B cell (primary cell): ENCODE measurements around the gene P4HA3. TPM values are rescaled to one million over a fixed set of nuclear protein-coding genes. Genes with fewer than 3 reads are reported as not detected.

Experiments used
- ATAC-seq: fragments of 200-7000 bp; cut with Tn5 transposase; one replicate; pipeline ENCODE4 v1.10.0; 2021; ENCODE audit warnings: low read depth, mild to moderate bottlenecking, moderate number of reproducible peaks, moderate library complexity
- CTCF ChIA-PET: fragments of 350-600 bp; sonication (Branson Sonifier 250); formaldehyde crosslinking; loops from one replicate; lab custom pipeline; 2021; ENCODE audit warnings: antibody characterized with exemption, inconsistent platforms; lab: Charles Lee
- POLR2A ChIA-PET: fragments of 350-600 bp; sonication (Branson Sonifier 250); formaldehyde crosslinking; loops from one replicate; lab custom pipeline; 2021; ENCODE audit warnings: antibody characterized with exemption; lab: Charles Lee
- DNase-seq: peaks from one replicate; pipeline ENCODE4 v3.0.0; 2013
- H2AFZ ChIP-seq: 2 replicates; pipeline ENCODE4 v1.6.1; 2012; ENCODE audit warnings: mild to moderate bottlenecking, low read depth, low read length; ENCODE audit not compliant: insufficient read depth, poor library complexity, severe bottlenecking
- H3K27ac ChIP-seq, 2 donors: 1 replicate in 1 of 2; 2 replicates in 1 of 2; pipeline ENCODE4 v1.5.1; 2012 to 2013; ENCODE audit warnings: low read length in 2 of 2, mild to moderate bottlenecking in 2 of 2, moderate library complexity in 1 of 2
- H3K27me3 ChIP-seq, 4 experiments: fragments of 200-600 bp in 1 of 4; sonication (generic) in 1 of 4; replicated peaks in 1 of 4; 1 replicate in 2 of 4; 2 replicates in 2 of 4; pipeline versions ENCODE4 v1.6.1 to v1.7.0; 2013 to 2016; ENCODE audit warnings: low read length in 3 of 4, mild to moderate bottlenecking in 2 of 4, mixed read lengths in 1 of 4, moderate library complexity in 1 of 4; ENCODE audit not compliant: insufficient read depth in 4 of 4, control insufficient read depth in 3 of 4; ENCODE audit errors: control extremely low read depth in 1 of 4
- H3K36me3 ChIP-seq, 2 experiments: replicated peaks in 1 of 2; 1 replicate in 1 of 2; 2 replicates in 1 of 2; pipeline versions ENCODE4 v1.6.1 to v1.7.1; 2013; ENCODE audit warnings: low read length in 1 of 2; ENCODE audit not compliant: insufficient read depth in 2 of 2, control insufficient read depth in 1 of 2; ENCODE audit errors: control extremely low read depth in 1 of 2, extremely low read depth in 1 of 2
- H3K4me1 ChIP-seq, 2 donors: fragments of 200-600 bp in 1 of 2; sonication (generic) in 1 of 2; 1 replicate in 1 of 2; 2 replicates in 1 of 2; pipeline versions ENCODE4 v1.5.1 to v1.6.1; 2013 to 2017; ENCODE audit warnings: low read length in 2 of 2; ENCODE audit not compliant: control insufficient read depth in 2 of 2, insufficient read depth in 2 of 2
- H3K4me2 ChIP-seq: replicated peaks from 2 replicates; pipeline ENCODE3; 2012; ENCODE audit warnings: mild to moderate bottlenecking, low read depth, low read length; ENCODE audit not compliant: poor library complexity, severe bottlenecking
- H3K4me3 ChIP-seq, 5 experiments: fragments of 200-600 bp in 1 of 5; sonication (generic) in 1 of 5; 1 replicate in 3 of 5; 2 replicates in 2 of 5; pipeline versions ENCODE4 v1.5.1 to v1.7.0; 2011 to 2016; ENCODE audit warnings: low read length in 4 of 5, mild to moderate bottlenecking in 4 of 5, low read depth in 2 of 5, control low read depth in 1 of 5, moderate library complexity in 1 of 5; ENCODE audit not compliant: insufficient read depth in 1 of 5; ENCODE audit errors: control extremely low read depth in 1 of 5, extremely low read depth in 1 of 5
- H3K79me2 ChIP-seq: fragments of 200-600 bp; sonication (generic); one replicate; pipeline ENCODE4 v1.6.0; 2016; ENCODE audit warnings: low read length; ENCODE audit not compliant: control insufficient read depth, insufficient read depth
- H3K9ac ChIP-seq: fragments of 200-600 bp; sonication (generic); 2 replicates; pipeline ENCODE4 v1.6.1; 2017; ENCODE audit warnings: mild to moderate bottlenecking, low read length, moderate library complexity
- H3K9me3 ChIP-seq, 3 donors: one replicate each; pipeline versions ENCODE4 v1.6.1 to v1.7.1; 2013; ENCODE audit warnings: low read length in 2 of 3; ENCODE audit not compliant: control insufficient read depth in 2 of 3, insufficient read depth in 1 of 3; ENCODE audit errors: control extremely low read depth in 1 of 3
- H4K20me1 ChIP-seq: 2 replicates; pipeline ENCODE4 v1.6.0; 2012; ENCODE audit warnings: mild to moderate bottlenecking, low read length; ENCODE audit not compliant: insufficient read depth, control insufficient read depth, poor library complexity, severe bottlenecking
- H3K27ac Mint-ChIP-seq: one replicate; pipeline ENCODE4 v1.8.0; 2021; ENCODE audit warnings: mixed read lengths
- H3K27me3 Mint-ChIP-seq: one replicate; pipeline ENCODE4 v1.8.0; 2021; ENCODE audit warnings: mixed read lengths
- H3K4me1 Mint-ChIP-seq: one replicate; pipeline ENCODE4 v1.8.0; 2021; ENCODE audit warnings: mixed read lengths
- H3K4me3 Mint-ChIP-seq: one replicate; pipeline ENCODE4 v1.8.0; 2021; ENCODE audit warnings: mixed read lengths
- H3K9me3 Mint-ChIP-seq: one replicate; pipeline ENCODE4 v1.8.0; 2022; ENCODE audit warnings: mixed read lengths; ENCODE audit not compliant: insufficient read depth
- CTCF ChIP-seq: fragments of 200-600 bp; IDR thresholded peaks from one replicate; pipeline ENCODE4 v1.8.0; 2022; ENCODE audit warnings: antibody characterized with exemption, mild to moderate bottlenecking
- EZH2 ChIP-seq: IDR thresholded peaks from 2 replicates; pipeline ENCODE4 v1.6.1; 2012; ENCODE audit warnings: borderline replicate concordance, low read depth, mild to moderate bottlenecking, moderate library complexity, low read length; ENCODE audit not compliant: insufficient read depth, poor library complexity, severe bottlenecking
- WGBS: methylation state at CpG from one replicate; pipeline ENCODE4 v1.1.5; 2013; ENCODE audit warnings: missing lambda C conversion rate; ENCODE audit not compliant: insufficient coverage; 5-methylcytosine and 5-hydroxymethylcytosine counted together
- intact Hi-C: fragments of 100-400 bp; cut with micrococcal nuclease; formaldehyde crosslinking; loops from one replicate; pipeline ENCODE4 v1.10.0; 2022
- polyA plus RNA-seq: library from polyadenylated mRNA; depleted of rRNA; stranded (reverse); fragments of >200 nt; gene quantifications from 2 replicates; pipeline ENCODE4 v1.2.3, GENCODE V29; 2012
- total RNA-seq, 2 donors: library from RNA; stranded (reverse); fragments of 120-200 nt in 1 of 2; gene quantifications; 1 replicate in 1 of 2; 2 replicates in 1 of 2; pipeline versions ENCODE4 v1.2.3 to v1.2.4, GENCODE V29; 2013 to 2022

P4HA3 gene
- total and polyA plus RNA-seq, 2 donors (not counting 1 experiment from before 2014, with no cell fraction given) = not detected

GRCh38 chr11:74341921-74342320, 30.5 kb upstream of the P4HA3 start:
- no peak for ATAC-seq
- no peaks in the 10 kb centered on the region for H4K20me1 ChIP-seq
- no peaks in the 10 kb centered on the region for H3K79me2 ChIP-seq
- H3K27ac ChIP-seq = no peak overlapping the region
- Mint-ChIP-seq H3K27ac (no peak overlapping the region), H3K4me1 (no peaks in the 10 kb centered on the region), H3K4me3 (no peak overlapping the region), H3K9me3 (no peaks in the 10 kb centered on the region), H3K27me3 (no peaks in the 10 kb centered on the region)
- H3K36me3 ChIP-seq = peaks cover 0 to 30% of the 10 kb centered on the region in 2 experiments
- intact Hi-C loops = no loop called here
- CTCF ChIA-PET = no interaction called here
- POLR2A ChIA-PET = no interaction called here
- H2AFZ ChIP-seq = no peak overlapping the region
- no peaks in the 10 kb centered on the region for H3K27me3 ChIP-seq
- H3K4me2 ChIP-seq = no peak overlapping the region
- no peak for DNase-seq
- TF ChIP-seq EZH2 (no peak), CTCF (no peak)
- no peak overlapping the region for H3K9ac ChIP-seq
- H3K4me1 ChIP-seq = no peaks in the 10 kb centered on the region
- H3K4me3 ChIP-seq = no peak overlapping the region
- H3K9me3 ChIP-seq = no peaks in the 10 kb centered on the region
- WGBS = no CpG with 5 or more reads among the region's 1 CpG

- no peak overlapping the region for H3K4me3 ChIP-seq
- H3K9me3 ChIP-seq = no peaks in the 10 kb centered on the region
- H3K79me2 ChIP-seq = no peaks in the 10 kb centered on the region
- H3K36me3 ChIP-seq = peaks cover 0 to 32% of the 10 kb centered on the region in 2 experiments
- intact Hi-C loops = no loop called here
- no peak overlapping the region for H3K9ac ChIP-seq
- H3K27ac ChIP-seq = no peak overlapping the region
- Mint-ChIP-seq H3K27me3 (no peaks in the 10 kb centered on the region), H3K9me3 (no peaks in the 10 kb centered on the region), H3K4me3 (no peak overlapping the region), H3K4me1 (no peaks in the 10 kb centered on the region), H3K27ac (no peak overlapping the region)
- ChIA-PET POLR2A (no interaction called here), CTCF (no interaction called here)
- TF ChIP-seq EZH2 = no peak
- TF ChIP-seq CTCF = no peak
- DNase-seq = no peak
- no peak overlapping the region for H3K4me2 ChIP-seq
- no peak overlapping the region for H2AFZ ChIP-seq
- H3K4me1 ChIP-seq = no peaks in the 10 kb centered on the region
- H3K27me3 ChIP-seq = no peaks in the 10 kb centered on the region
- H4K20me1 ChIP-seq = no peaks in the 10 kb centered on the region
- no peak for ATAC-seq
Measured at GRCh38 chr11:74339619-74340018, 28.2 kb upstream of the P4HA3 start.
